ENCODE measurements around the gene PPP1CB.

Gene PPP1CB

GRCh38 chr2:28709101-28709500 is 42.5 kb upstream of the PPP1CB start:
- H3K4me3 ChIP-seq (ENCODE audit: low read depth, low read length): no peak overlapping the region
- no peak for DNase-seq (ENCODE audit: low read depth)
- TF ChIP-seq CTCF (IDR thresholded peaks at IDR 0.05; ENCODE audit: insufficient read depth, low read depth, low read length, missing control alignments): no peak

- DNase-seq (ENCODE audit: low read depth): no peak
- TF ChIP-seq CTCF (IDR thresholded peaks at IDR 0.05; ENCODE audit: insufficient read depth, low read depth, low read length, missing control alignments): no peak
- H3K4me3 ChIP-seq (ENCODE audit: low read depth, low read length): no peak overlapping the region
These were observed 41.1 kb upstream of the PPP1CB start for GRCh38 chr2:28710545-28710944.

GRCh38 chr2:28713577-28714298 is 37.9 kb upstream of the PPP1CB start:
- DNase-seq (ENCODE audit: low read depth): no peak
- no peak overlapping the region for H3K4me3 ChIP-seq (ENCODE audit: low read depth, low read length)
- TF ChIP-seq CTCF (IDR thresholded peaks at IDR 0.05; ENCODE audit: insufficient read depth, low read depth, low read length, missing control alignments): no peak

- DNase-seq (ENCODE audit: low read depth): peak; percentile 6
- H3K4me3 ChIP-seq (ENCODE audit: low read depth, low read length): no peak overlapping the region
- no peak for TF ChIP-seq CTCF (IDR thresholded peaks at IDR 0.05; ENCODE audit: insufficient read depth, low read depth, low read length, missing control alignments)
These were observed 35.3 kb upstream of the PPP1CB start for GRCh38 chr2:28716265-28716865.

- no peak for DNase-seq (ENCODE audit: low read depth)
- H3K4me3 ChIP-seq (ENCODE audit: low read depth, low read length): no peak overlapping the region
- TF ChIP-seq CTCF (IDR thresholded peaks at IDR 0.05; ENCODE audit: insufficient read depth, low read depth, low read length, missing control alignments): no peak
These were observed 34.3 kb upstream of the PPP1CB start for GRCh38 chr2:28717339-28717758.

- no peak for DNase-seq (ENCODE audit: low read depth)
- TF ChIP-seq CTCF (IDR thresholded peaks at IDR 0.05; ENCODE audit: insufficient read depth, low read depth, low read length, missing control alignments): no peak
- H3K4me3 ChIP-seq (ENCODE audit: low read depth, low read length): no peak overlapping the region
These were observed 31.3 kb upstream of the PPP1CB start for GRCh38 chr2:28720345-28720744.
